Measurements from ENCODE around the gene MED15.

The MED15 gene

GRCh38 chr22:20580611-20581502 lies 73.4 kb downstream of the MED15 start:
- in situ Hi-C loops (cut with MboI; ENCODE audit: low sequenced_read_pairs), result no loop called here

GRCh38 chr22:20581503-20582170 lies 74.2 kb downstream of the MED15 start:
- in situ Hi-C loops (cut with MboI; ENCODE audit: low sequenced_read_pairs), result no loop called here

- in situ Hi-C loops (cut with MboI; ENCODE audit: low sequenced_read_pairs), result no loop called here
These were observed 74.7 kb downstream of the MED15 start for GRCh38 chr22:20582171-20582511.

- in situ Hi-C loops (cut with MboI; ENCODE audit: low sequenced_read_pairs), result no loop called here
These were observed 75.3 kb downstream of the MED15 start for GRCh38 chr22:20582520-20583361.

GRCh38 chr22:20583471-20583922 lies 76.1 kb downstream of the MED15 start:
- in situ Hi-C loops (cut with MboI; ENCODE audit: low sequenced_read_pairs), result no loop called here

GRCh38 chr22:20584029-20584871 lies 76.8 kb downstream of the MED15 start:
- in situ Hi-C loops (cut with MboI; ENCODE audit: low sequenced_read_pairs), result no loop called here

GRCh38 chr22:20584872-20585638 lies 77.6 kb downstream of the MED15 start:
- in situ Hi-C loops (cut with MboI; ENCODE audit: low sequenced_read_pairs), result no loop called here

GRCh38 chr22:20585639-20586402 lies 78.4 kb downstream of the MED15 start:
- in situ Hi-C loops (cut with MboI; ENCODE audit: low sequenced_read_pairs), result no loop called here

GRCh38 chr22:20586403-20586745 lies 79.0 kb downstream of the MED15 start:
- in situ Hi-C loops (cut with MboI; ENCODE audit: low sequenced_read_pairs), result no loop called here

GRCh38 chr22:20587206-20587958 lies 80.0 kb downstream of the MED15 start:
- in situ Hi-C loops (cut with MboI; ENCODE audit: low sequenced_read_pairs), result no loop called here

GRCh38 chr22:20588092-20588842 lies 80.9 kb downstream of the MED15 start:
- in situ Hi-C loops (cut with MboI; ENCODE audit: low sequenced_read_pairs), result no loop called here

- in situ Hi-C loops (cut with MboI; ENCODE audit: low sequenced_read_pairs), result no loop called here
These were observed 81.6 kb downstream of the MED15 start for GRCh38 chr22:20588843-20589581.

- in situ Hi-C loops (cut with MboI; ENCODE audit: low sequenced_read_pairs), result no loop called here
These were observed 82.4 kb downstream of the MED15 start for GRCh38 chr22:20589614-20590476.

- in situ Hi-C loops (cut with MboI; ENCODE audit: low sequenced_read_pairs), result no loop called here
These were observed 83.3 kb downstream of the MED15 start for GRCh38 chr22:20590477-20591294.

- in situ Hi-C loops (cut with MboI; ENCODE audit: low sequenced_read_pairs), result no loop called here
These were observed 83.9 kb downstream of the MED15 start for GRCh38 chr22:20591295-20591645.

Data from HL-60/S4 treated with phorbol 12-myristate 13-acetate at 8.2 ng/mL for 4 days and 3 days (cell line).